H9 (cell line): ENCODE measurements around the gene DPH3. TPM values are rescaled to one million over a fixed set of nuclear protein-coding genes. Genes with fewer than 3 reads are reported as not detected.

Experiments
- DNase-seq: peaks from one replicate; pipeline ENCODE4 v3.0.0-alpha.2; 2017
- H2AFZ ChIP-seq: one replicate; pipeline ENCODE4 v1.6.1; 2013; ENCODE audit warnings: mild to moderate bottlenecking, low read length, control low read depth, moderate library complexity
- H2AK5ac ChIP-seq: 2 replicates; pipeline ENCODE4 v1.6.1; 2013; ENCODE audit warnings: low read length, control low read depth, mixed read lengths; ENCODE audit not compliant: insufficient read length
- H2BK120ac ChIP-seq: one replicate; pipeline ENCODE4 v1.6.1; 2013; ENCODE audit warnings: low read depth, mild to moderate bottlenecking, low read length, control low read depth, inconsistent platforms; ENCODE audit not compliant: poor library complexity, severe bottlenecking
- H2BK12ac ChIP-seq: 2 replicates; pipeline ENCODE4 v1.6.1; 2013; ENCODE audit warnings: low read length, control low read depth, mixed read lengths, low read depth; ENCODE audit not compliant: insufficient read length
- H2BK15ac ChIP-seq: 2 replicates; pipeline ENCODE4 v1.6.1; 2013; ENCODE audit warnings: low read depth, low read length, control low read depth
- H2BK20ac ChIP-seq: one replicate; pipeline ENCODE4 v1.6.1; 2013; ENCODE audit warnings: low read depth, mild to moderate bottlenecking, low read length, control low read depth, inconsistent platforms; ENCODE audit not compliant: poor library complexity, severe bottlenecking
- H2BK5ac ChIP-seq: 2 replicates; pipeline ENCODE4 v1.6.1; 2013; ENCODE audit warnings: low read length, control low read depth, mixed read lengths; ENCODE audit not compliant: insufficient read length
- H3K14ac ChIP-seq: 2 replicates; pipeline ENCODE4 v1.6.1; 2013; ENCODE audit warnings: low read length, control low read depth; ENCODE audit not compliant: insufficient read depth
- H3K18ac ChIP-seq: 2 replicates; pipeline ENCODE4 v1.6.1; 2013; ENCODE audit warnings: low read depth, mild to moderate bottlenecking, mixed read lengths, low read length, control low read depth; ENCODE audit not compliant: insufficient read length
- H3K23ac ChIP-seq: 2 replicates; pipeline ENCODE4 v1.6.1; 2013; ENCODE audit warnings: low read length, control low read depth, mixed read lengths, low read depth; ENCODE audit not compliant: insufficient read length
- H3K23me2 ChIP-seq: 2 replicates; pipeline ENCODE4 v1.6.1; 2013; ENCODE audit warnings: low read depth, mild to moderate bottlenecking, mixed read lengths, low read length, control low read depth; ENCODE audit not compliant: insufficient read length, poor library complexity, severe bottlenecking
- H3K27ac ChIP-seq: 2 replicates; pipeline ENCODE4 v1.5.1; 2013; ENCODE audit warnings: low read length, control low read depth, mixed read lengths, low read depth; ENCODE audit not compliant: insufficient read length
- H3K27me3 ChIP-seq: 2 replicates; pipeline ENCODE4 v1.6.1; 2013; ENCODE audit warnings: low read length, control low read depth, inconsistent platforms; ENCODE audit not compliant: insufficient read depth
- H3K4ac ChIP-seq: 2 replicates; pipeline ENCODE4 v1.6.1; 2013; ENCODE audit warnings: low read depth, mild to moderate bottlenecking, control low read depth, inconsistent platforms, low read length, moderate library complexity
- H3K4me1 ChIP-seq: 2 replicates; pipeline ENCODE4 v1.6.1; 2013; ENCODE audit warnings: low read length, control low read depth, inconsistent platforms; ENCODE audit not compliant: insufficient read depth
- H3K4me2 ChIP-seq: 2 replicates; pipeline ENCODE4 v1.6.1; 2013; ENCODE audit warnings: low read length, control low read depth, mixed read lengths; ENCODE audit not compliant: insufficient read length, insufficient read depth
- H3K56ac ChIP-seq: 2 replicates; pipeline ENCODE4 v1.6.1; 2013; ENCODE audit warnings: low read depth, mild to moderate bottlenecking, mixed read lengths, low read length, control low read depth; ENCODE audit not compliant: insufficient read length
- H3K79me1 ChIP-seq: 2 replicates; pipeline ENCODE4 v1.6.1; 2013; ENCODE audit warnings: low read depth, mild to moderate bottlenecking, moderate library complexity, low read length, control low read depth, inconsistent platforms; ENCODE audit not compliant: insufficient read depth, poor library complexity, severe bottlenecking
- H3K79me2 ChIP-seq: 2 replicates; pipeline ENCODE4 v1.6.1; 2013; ENCODE audit warnings: low read length, control low read depth, inconsistent platforms; ENCODE audit not compliant: insufficient read depth
- H3K9ac ChIP-seq: 2 replicates; pipeline ENCODE4 v1.6.1; 2013; ENCODE audit warnings: low read length, control low read depth, mixed read lengths; ENCODE audit not compliant: insufficient read length; ENCODE audit errors: extremely low read depth
- H3K9me3 ChIP-seq: one replicate; pipeline ENCODE4 v1.6.1; 2013; ENCODE audit warnings: low read depth, low read length, inconsistent platforms; ENCODE audit not compliant: control insufficient read depth
- H3T11ph ChIP-seq: one replicate; pipeline ENCODE4 v1.6.1; 2013; ENCODE audit warnings: mild to moderate bottlenecking, low read length, control low read depth, inconsistent platforms
- H4K20me1 ChIP-seq: one replicate; pipeline ENCODE4 v1.6.1; 2013; ENCODE audit not compliant: control insufficient read depth, insufficient read length, insufficient read depth
- H4K5ac ChIP-seq: 2 replicates; pipeline ENCODE4 v1.6.1; 2013; ENCODE audit warnings: low read depth, mild to moderate bottlenecking, mixed read lengths, low read length, control low read depth; ENCODE audit not compliant: insufficient read length
- H4K8ac ChIP-seq: replicated peaks from 2 replicates; pipeline ENCODE4 v1.6.1; 2013; ENCODE audit warnings: low read length, control low read depth, mixed read lengths, low read depth; ENCODE audit not compliant: insufficient read length
- H4K91ac ChIP-seq: 2 replicates; pipeline ENCODE4 v1.6.1; 2013; ENCODE audit warnings: low read depth, mild to moderate bottlenecking, moderate library complexity, mixed read lengths, low read length, control low read depth; ENCODE audit not compliant: insufficient read length
- H3K27ac Mint-ChIP-seq, 3 experiments: 2 replicates in 2 of 3; 3 replicates in 1 of 3; pipeline ENCODE4 v1.8.0; 2020 to 2021; ENCODE audit warnings: mixed read lengths in 3 of 3, mild to moderate bottlenecking in 1 of 3, moderate library complexity in 1 of 3
- H3K27me3 Mint-ChIP-seq: 2 replicates; pipeline ENCODE4 v1.8.0; 2021; ENCODE audit warnings: low read depth, mild to moderate bottlenecking, moderate library complexity, mixed read lengths
- H3K36me3 Mint-ChIP-seq, 3 experiments: 2 replicates in 2 of 3; 3 replicates in 1 of 3; pipeline ENCODE4 v1.8.0; 2020 to 2021; ENCODE audit warnings: low read depth in 3 of 3, mixed read lengths in 3 of 3; ENCODE audit not compliant: insufficient read depth in 1 of 3
- H3K4me1 Mint-ChIP-seq, 2 experiments: 2 replicates each; pipeline ENCODE4 v1.8.0; 2020; ENCODE audit warnings: mixed read lengths in 2 of 2
- H3K4me3 Mint-ChIP-seq, 2 experiments: 2 replicates in 1 of 2; 3 replicates in 1 of 2; pipeline ENCODE4 v1.8.0; 2020 to 2021; ENCODE audit warnings: mild to moderate bottlenecking in 2 of 2, mixed read lengths in 2 of 2, moderate library complexity in 1 of 2
- H3K9me3 Mint-ChIP-seq, 2 experiments: 2 replicates in 1 of 2; 3 replicates in 1 of 2; pipeline ENCODE4 v1.8.0; 2020; ENCODE audit warnings: mild to moderate bottlenecking in 2 of 2, mixed read lengths in 2 of 2, moderate library complexity in 1 of 2
- CTCF ChIP-seq: fragments of 200-600 bp; sonication (generic); conservative IDR thresholded peaks from 3 replicates; pipeline ENCODE4 v1.8.0; 2021; ENCODE audit warnings: antibody characterized with exemption, mild to moderate bottlenecking
- WGBS: extraction: QIAGEN DNeasy Blood & Tissue Kit; methylation state at CpG from one replicate; pipeline ENCODE4 v1.1.7; 2013; ENCODE audit warnings: missing lambda C conversion rate, low lambda C conversion rate, mixed read lengths; ENCODE audit not compliant: insufficient read length; ENCODE audit errors: extremely low coverage; 5-methylcytosine and 5-hydroxymethylcytosine counted together
- total RNA-seq: library from RNA; stranded (reverse); gene quantifications from 2 replicates; pipeline ENCODE4 v1.2.1, GENCODE V29; 2021

DPH3 gene
- total RNA-seq, 1 experiment from 2014 or later, result 36.2 TPM

GRCh38 chr3:16252243-16252978 is 12.3 kb downstream of the DPH3 start:
- no peaks in the 10 kb centered on the region for H3K9me3 ChIP-seq
- no peak overlapping the region for H2BK12ac ChIP-seq
- no peak overlapping the region for H4K91ac ChIP-seq
- H3K27ac ChIP-seq, result no peak overlapping the region
- H3K4ac ChIP-seq, result no peak overlapping the region
- H2BK15ac ChIP-seq, result no peak overlapping the region
- no peak overlapping the region for H3K14ac ChIP-seq
- no peak for TF ChIP-seq CTCF
- Mint-ChIP-seq H3K4me3 (no peak overlapping the region), H3K27me3 (no peaks in the 10 kb centered on the region; the same call in 1 of the 2 replicates), H3K27ac (no peak overlapping the region), H3K36me3 (no peaks in the 10 kb centered on the region), H3K9me3 (no peaks in the 10 kb centered on the region), H3K4me1 (peaks cover 0 to 4% of the 10 kb centered on the region in 2 experiments; a peak in 1 of 4 replicates)
- no peak overlapping the region for H3K23ac ChIP-seq
- no peak overlapping the region for H3K9ac ChIP-seq
- no peak overlapping the region for H3K56ac ChIP-seq
- H2AK5ac ChIP-seq, result no peak overlapping the region
- no peak overlapping the region for H4K8ac ChIP-seq
- H3K23me2 ChIP-seq, result no peaks in the 10 kb centered on the region
- WGBS, result no CpG with 5 or more reads among the region's 7 CpGs
- H3K79me1 ChIP-seq, result no peaks in the 10 kb centered on the region
- H3K4me2 ChIP-seq, result no peak overlapping the region
- H3T11ph ChIP-seq, result no peak overlapping the region
- H3K18ac ChIP-seq, result no peak overlapping the region
- H3K4me1 ChIP-seq, result no peaks in the 10 kb centered on the region
- no peak overlapping the region for H4K5ac ChIP-seq
- H2BK20ac ChIP-seq, result no peak overlapping the region
- no peaks in the 10 kb centered on the region for H4K20me1 ChIP-seq
- no peak overlapping the region for H2AFZ ChIP-seq
- H3K27me3 ChIP-seq, result no peaks in the 10 kb centered on the region
- H2BK5ac ChIP-seq, result no peak overlapping the region
- H3K79me2 ChIP-seq, result no peaks in the 10 kb centered on the region
- no peak for DNase-seq
- no peak overlapping the region for H2BK120ac ChIP-seq
